NCI-H446 (cell line): ENCODE data around the gene COL27A1.

ENCODE experiments used
- DNase-seq, 2 experiments: peaks; one replicate each; lab custom pipeline; 2025; lab: John Stamatoyannopoulos, UW

COL27A1 gene

DNA sequence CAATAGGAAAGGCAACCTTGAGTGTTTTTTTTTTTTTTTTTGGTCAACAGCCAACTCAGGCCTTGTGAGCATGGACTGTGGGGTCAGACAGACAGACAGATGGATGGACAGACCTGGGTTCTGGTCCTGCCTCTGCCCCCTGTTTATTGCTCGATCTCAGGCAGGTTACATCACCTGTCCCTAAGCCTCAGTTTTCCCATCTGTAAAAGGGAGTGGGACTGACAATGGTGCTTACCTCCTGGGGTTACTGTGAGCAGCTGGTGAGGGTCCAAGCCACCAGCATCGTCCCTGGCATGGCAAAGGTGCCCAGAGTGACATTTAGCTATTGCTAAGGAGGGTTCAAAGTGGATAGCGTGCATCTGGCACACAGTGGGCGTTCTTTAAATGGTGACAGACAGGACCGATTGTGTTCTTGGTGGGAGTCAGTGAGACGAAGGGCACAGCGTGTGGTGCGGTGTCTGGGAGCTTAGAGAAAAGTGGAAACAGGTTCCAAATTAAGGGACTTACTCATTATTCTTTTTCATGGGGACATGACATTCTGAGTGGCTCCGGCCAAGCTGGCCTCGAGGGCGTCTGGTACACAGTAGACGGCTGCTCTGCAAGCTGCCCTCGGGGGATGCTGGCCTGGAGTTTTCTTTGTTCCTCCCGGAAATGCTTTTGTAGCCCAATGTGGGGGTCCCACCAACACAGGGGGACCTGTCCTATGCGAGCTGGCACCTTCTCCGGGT is 72.1 kb downstream of the COL27A1 start:
- no peak for DNase-seq

- no peak for DNase-seq
Observed at GRCh38 chr9:114228016-114228808, 72.9 kb downstream of the COL27A1 start.

- no peak for DNase-seq
Observed at GRCh38 chr9:114229295-114229694, 74.0 kb downstream of the COL27A1 start.

- DNase-seq: no peak
Observed at GRCh38 chr9:114230068-114230467, 74.7 kb downstream of the COL27A1 start.

DNA sequence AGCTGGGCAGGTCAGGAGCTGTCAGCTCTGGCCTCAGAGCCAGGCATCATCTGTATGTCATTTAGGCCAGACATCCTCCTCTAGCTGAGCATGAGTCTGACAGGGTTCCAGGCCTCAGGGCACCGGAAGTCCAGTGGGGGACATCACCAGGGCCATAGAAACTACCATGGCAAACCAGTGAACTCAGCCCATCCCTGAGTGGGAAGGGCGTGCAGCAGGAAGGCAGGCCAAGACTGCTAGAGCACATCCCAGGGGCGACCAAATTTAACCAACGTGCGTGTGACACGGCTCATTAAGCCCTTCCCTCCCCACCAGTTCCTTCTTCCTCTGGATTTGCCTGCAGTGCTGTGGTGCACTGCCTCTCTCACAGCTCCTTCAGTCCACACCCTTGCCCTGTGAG is 75.9 kb downstream of the COL27A1 start:
- DNase-seq: no peak

DNA sequence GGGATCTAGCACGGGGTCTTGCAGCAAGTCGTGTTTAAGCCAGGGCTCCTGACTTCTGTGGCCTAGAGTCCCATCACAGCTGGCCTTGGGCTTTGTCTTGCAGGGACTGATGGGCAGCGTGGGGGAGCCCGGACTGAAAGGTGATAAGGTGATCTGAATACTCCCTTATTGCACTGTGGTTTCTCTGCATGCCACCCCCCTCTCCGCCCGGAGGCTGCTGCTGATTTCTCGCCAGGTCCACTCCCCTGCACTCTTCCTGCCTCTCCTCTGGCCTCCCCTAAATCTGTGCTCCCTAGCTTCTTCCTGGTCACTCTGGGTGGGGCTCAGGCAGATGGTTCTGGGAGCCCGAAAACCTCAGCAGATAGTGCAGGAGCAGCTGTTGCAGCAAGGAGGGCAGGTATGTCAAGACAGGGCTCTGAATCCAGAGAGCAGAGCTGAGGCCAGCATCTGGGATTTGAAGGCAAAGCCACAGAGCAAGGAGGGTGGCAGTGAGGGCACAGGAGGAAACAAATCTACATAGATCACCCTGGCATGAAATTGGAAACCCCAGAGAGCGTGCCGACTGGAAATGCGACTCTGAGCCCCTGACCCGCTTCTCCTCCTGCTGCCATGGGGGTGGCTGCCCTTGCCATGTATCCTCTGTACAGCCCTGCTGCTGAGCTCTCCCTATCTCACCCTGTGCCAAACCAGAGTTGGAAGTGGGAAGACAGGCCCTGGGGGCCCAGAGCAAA is 76.5 kb downstream of the COL27A1 start:
- no peak for DNase-seq

DNA sequence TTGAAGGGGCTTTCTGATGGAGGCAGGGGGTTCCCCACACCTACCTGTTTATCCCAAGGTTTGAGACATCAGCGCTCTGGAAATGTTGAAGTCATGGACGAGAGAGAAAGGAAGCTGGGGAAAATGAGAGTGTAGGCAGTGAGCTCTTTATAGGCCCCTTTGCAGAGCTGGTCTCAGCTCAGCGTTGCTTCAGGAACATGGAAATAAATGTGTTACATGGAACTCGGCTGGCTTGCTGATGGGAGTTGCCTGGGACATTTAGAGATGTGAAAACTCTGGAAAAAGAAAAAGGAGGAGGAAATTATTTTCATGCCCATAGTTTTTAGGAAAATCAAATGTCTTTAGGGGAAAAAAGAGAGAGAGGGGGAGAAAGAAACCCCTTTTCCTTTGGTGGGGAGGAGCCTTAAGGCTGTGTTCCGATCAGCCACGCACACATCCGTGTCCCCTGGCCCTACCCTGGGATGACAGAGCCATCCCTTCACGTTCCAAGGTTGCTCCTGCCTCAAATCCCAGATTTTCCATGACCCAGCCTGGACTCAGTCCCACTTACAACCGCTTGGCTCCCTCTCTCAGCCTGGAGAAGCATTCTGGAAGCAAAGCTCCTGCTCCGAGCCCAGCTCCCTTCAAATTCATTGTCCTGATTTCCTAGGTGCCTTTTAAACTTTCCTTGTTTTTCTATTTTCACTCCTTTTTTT is 78.3 kb downstream of the COL27A1 start:
- DNase-seq: no peak

DNA sequence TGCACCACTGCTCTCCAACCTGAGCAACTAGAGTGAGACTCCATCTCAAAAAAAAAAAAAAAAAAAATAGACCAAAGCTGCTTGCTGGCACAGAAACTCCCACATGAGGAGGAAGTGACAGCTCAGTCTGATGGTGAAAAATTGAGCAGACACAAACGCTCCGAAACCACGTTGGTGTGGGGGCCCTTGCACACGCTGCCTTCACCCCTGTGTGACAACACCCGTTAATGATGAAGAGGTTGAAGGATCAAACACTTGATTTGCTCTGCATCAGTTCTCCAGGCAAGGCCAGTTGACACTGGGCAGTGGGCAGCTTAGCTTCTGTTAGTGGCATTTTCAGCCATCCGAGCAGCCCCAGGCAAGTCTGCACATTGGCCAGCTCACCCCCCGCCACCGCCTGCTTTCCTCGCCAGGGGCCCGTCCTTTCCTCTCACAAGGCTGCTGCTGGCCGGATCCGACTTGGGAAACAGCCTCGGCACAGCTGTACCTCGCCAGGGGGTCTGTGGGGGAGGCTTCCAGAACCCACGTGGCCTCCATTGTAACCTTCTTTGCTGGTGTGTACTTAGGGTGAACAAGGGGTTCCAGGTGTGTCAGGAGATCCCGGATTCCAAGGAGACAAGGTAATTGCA is 79.8 kb downstream of the COL27A1 start:
- DNase-seq: no peak

- DNase-seq: no peak
Observed at GRCh38 chr9:114236391-114237138, 81.2 kb downstream of the COL27A1 start.

GRCh38 chr9:114237247-114237646 is 81.9 kb downstream of the COL27A1 start:
- no peak for DNase-seq

GRCh38 chr9:114237781-114238180 is 82.4 kb downstream of the COL27A1 start:
- no peak for DNase-seq

DNA sequence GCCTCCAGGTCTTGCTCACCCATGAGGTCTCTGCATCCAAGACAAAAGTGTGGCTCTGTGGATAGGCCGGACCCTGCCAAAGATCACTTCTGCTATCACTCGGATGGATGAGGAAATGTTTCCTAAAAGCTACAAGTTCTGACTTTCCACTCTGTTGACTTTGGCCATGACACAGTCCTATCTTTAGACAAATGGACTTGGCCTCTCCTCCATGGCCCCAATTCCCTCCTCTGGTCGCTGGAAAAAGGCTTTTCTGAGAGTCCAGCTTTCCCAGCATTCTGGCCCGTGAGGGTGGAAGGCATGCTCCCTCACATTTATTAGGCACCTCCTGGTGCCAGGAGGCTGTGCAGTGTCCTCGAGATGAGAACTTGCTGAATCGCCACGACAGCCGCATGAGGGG is 83.1 kb downstream of the COL27A1 start:
- DNase-seq: no peak

GRCh38 chr9:114238891-114239875 is 83.8 kb downstream of the COL27A1 start:
- no peak for DNase-seq

DNA sequence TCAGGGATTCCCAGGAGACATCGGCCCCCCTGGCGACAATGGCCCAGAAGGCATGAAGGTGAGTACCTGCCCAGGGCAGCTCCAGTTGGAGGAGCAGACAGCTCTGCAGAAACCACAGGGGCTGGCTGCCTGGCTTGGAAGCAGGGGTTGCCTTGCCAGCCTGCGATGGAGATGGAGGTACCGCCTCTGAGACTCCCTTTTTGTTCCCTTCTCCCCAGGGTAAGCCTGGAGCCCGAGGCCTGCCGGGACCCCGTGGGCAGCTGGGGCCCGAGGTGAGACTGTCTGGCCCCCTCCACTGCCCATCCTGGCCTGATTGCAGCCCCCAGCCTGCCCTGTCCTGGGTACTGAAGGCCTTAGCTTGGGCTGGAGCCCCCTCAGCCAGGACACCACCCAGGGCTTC is 84.9 kb downstream of the COL27A1 start:
- no peak for DNase-seq

DNA sequence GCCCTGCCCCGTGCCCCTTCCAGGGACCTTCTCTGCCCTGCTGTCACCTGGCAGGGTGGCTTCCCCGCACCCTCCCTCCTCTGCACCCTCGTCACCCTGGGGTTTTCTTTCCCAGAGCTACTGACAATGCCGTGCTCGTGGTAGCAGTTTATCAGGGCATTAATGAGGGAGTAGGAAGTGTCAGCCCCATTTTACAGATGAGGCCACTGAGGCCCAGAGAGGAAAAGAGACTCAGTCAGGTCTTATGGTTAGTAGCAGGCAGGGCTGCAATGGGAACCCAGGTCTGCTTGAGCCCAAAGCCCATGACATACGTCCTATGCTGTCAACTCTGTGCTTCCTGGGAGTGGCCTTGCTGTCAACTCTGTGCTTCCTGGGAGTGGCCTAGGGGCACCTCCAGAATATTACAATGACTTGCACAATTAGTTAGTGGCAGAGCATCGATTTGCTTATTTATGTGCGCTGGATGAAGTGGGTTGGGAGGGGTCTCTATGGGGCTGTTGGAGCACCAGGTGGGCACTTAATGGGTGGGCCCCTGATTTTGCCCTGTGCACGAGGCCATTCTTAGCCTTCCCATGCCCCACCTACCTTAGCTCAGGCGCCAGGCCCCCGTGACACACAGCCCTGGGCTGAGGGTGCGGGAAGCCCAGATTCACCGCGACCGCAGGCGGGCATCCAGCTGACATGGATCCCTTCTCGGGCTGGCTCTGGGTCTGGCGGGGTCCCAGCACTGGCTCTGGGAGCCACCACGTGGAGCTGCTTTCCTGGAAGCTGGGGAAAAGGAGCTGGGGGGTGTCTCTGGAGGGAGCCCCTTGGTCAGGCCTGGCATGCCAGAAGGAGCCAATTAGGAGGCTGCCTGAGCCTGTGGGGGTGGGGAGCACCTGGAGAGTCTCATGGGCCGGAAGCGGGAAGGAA is 85.6 kb downstream of the COL27A1 start:
- no peak for DNase-seq

GRCh38 chr9:114242837-114243236 is 87.5 kb downstream of the COL27A1 start:
- no peak for DNase-seq

GRCh38 chr9:114243240-114243639 is 87.9 kb downstream of the COL27A1 start:
- no peak for DNase-seq

- no peak for DNase-seq
Observed at GRCh38 chr9:114244570-114244969, 89.2 kb downstream of the COL27A1 start.

GRCh38 chr9:114246558-114246957 is 91.2 kb downstream of the COL27A1 start:
- DNase-seq: no peak
